ENCODE results near the gene RAD1.

Gene RAD1

GRCh38 chr5:34914671-34915138 is 599 bp downstream of the RAD1 start:
- no peak overlapping the region for H3K4me3 Mint-ChIP-seq
- no peaks in the 10 kb centered on the region for H3K9me3 Mint-ChIP-seq
- H3K36me3 Mint-ChIP-seq (ENCODE audit: low read depth): peaks cover 25% of the 10 kb centered on the region
- no peak for TF ChIP-seq CTCF (IDR thresholded peaks at IDR 0.05; ENCODE audit: unreplicated experiment in 3 of 3)
- peaks cover 27% of the 10 kb centered on the region for H3K4me1 Mint-ChIP-seq
- H3K27ac Mint-ChIP-seq: no peak overlapping the region
- H3K27me3 Mint-ChIP-seq (ENCODE audit: low read depth): no peaks in the 10 kb centered on the region

- Mint-ChIP-seq H3K4me3 (no peak overlapping the region), H3K36me3 (ENCODE audit: low read depth) (peaks cover 34% of the 10 kb centered on the region), H3K4me1 (peaks cover 27% of the 10 kb centered on the region), H3K27me3 (ENCODE audit: low read depth) (no peaks in the 10 kb centered on the region), H3K27ac (no peak overlapping the region), H3K9me3 (no peaks in the 10 kb centered on the region)
- no peak for TF ChIP-seq CTCF (IDR thresholded peaks at IDR 0.05; ENCODE audit: unreplicated experiment in 3 of 3)
Measured at GRCh38 chr5:34913072-34913471, 2.2 kb downstream of the RAD1 start.

- H3K4me3 Mint-ChIP-seq: no peak overlapping the region
- no peaks in the 10 kb centered on the region for H3K4me1 Mint-ChIP-seq
- peaks cover 34% of the 10 kb centered on the region for H3K36me3 Mint-ChIP-seq (ENCODE audit: low read depth)
- no peak overlapping the region for H3K27ac Mint-ChIP-seq
- no peaks in the 10 kb centered on the region for H3K27me3 Mint-ChIP-seq (ENCODE audit: low read depth)
- peak; percentile 42 to 61 (median 52) for TF ChIP-seq CTCF (IDR thresholded peaks at IDR 0.05; ENCODE audit: unreplicated experiment in 3 of 3)
- H3K9me3 Mint-ChIP-seq: no peaks in the 10 kb centered on the region
Measured at GRCh38 chr5:34905564-34905963, 9.7 kb downstream of the RAD1 start.

GRCh38 chr5:34903260-34903659 is 12.0 kb downstream of the RAD1 start:
- no peak overlapping the region for H3K27ac Mint-ChIP-seq
- peaks cover under 1% of the 10 kb centered on the region for H3K4me1 Mint-ChIP-seq
- TF ChIP-seq CTCF (IDR thresholded peaks at IDR 0.05; ENCODE audit: unreplicated experiment in 3 of 3): no peak
- peaks cover 18% of the 10 kb centered on the region for H3K36me3 Mint-ChIP-seq (ENCODE audit: low read depth)
- no peaks in the 10 kb centered on the region for H3K27me3 Mint-ChIP-seq (ENCODE audit: low read depth)
- H3K9me3 Mint-ChIP-seq: no peaks in the 10 kb centered on the region
- no peak overlapping the region for H3K4me3 Mint-ChIP-seq

- H3K27ac Mint-ChIP-seq: no peak overlapping the region
- H3K4me3 Mint-ChIP-seq: no peak overlapping the region
- peaks cover 9% of the 10 kb centered on the region for H3K4me1 Mint-ChIP-seq
- H3K27me3 Mint-ChIP-seq (ENCODE audit: low read depth): no peaks in the 10 kb centered on the region
- no peaks in the 10 kb centered on the region for H3K9me3 Mint-ChIP-seq
- no peak for TF ChIP-seq CTCF (IDR thresholded peaks at IDR 0.05; ENCODE audit: unreplicated experiment in 3 of 3)
- H3K36me3 Mint-ChIP-seq (ENCODE audit: low read depth): peaks cover 15% of the 10 kb centered on the region
Measured at GRCh38 chr5:34900652-34901051, 14.7 kb downstream of the RAD1 start.

- peaks cover 9% of the 10 kb centered on the region for H3K4me1 Mint-ChIP-seq
- TF ChIP-seq CTCF (IDR thresholded peaks at IDR 0.05; ENCODE audit: unreplicated experiment in 3 of 3): no peak
- no peaks in the 10 kb centered on the region for H3K27me3 Mint-ChIP-seq (ENCODE audit: low read depth)
- peaks cover 10% of the 10 kb centered on the region for H3K36me3 Mint-ChIP-seq (ENCODE audit: low read depth)
- H3K4me3 Mint-ChIP-seq: no peak overlapping the region
- H3K27ac Mint-ChIP-seq: peak overlapping the region in 2 of 3 experiments; percentile 17 to 63
- H3K9me3 Mint-ChIP-seq: no peaks in the 10 kb centered on the region
Measured at GRCh38 chr5:34899066-34899465, 16.2 kb downstream of the RAD1 start.

Measured in nephron (organoid).